ENCODE measurements around the gene KDR. TPM values are rescaled to one million over a fixed set of nuclear protein-coding genes. Genes with fewer than 3 reads are reported as not detected.
A peak's percentile ranks its signal among the peaks of the same experiment; 100 is the strongest.

Gene KDR
- total RNA-seq, 2 donors from 2014 or later: 32.5 to 52.9 TPM

GRCh38 chr4:55086578-55086977, 38.8 kb downstream of the KDR start:
- H3K27me3 ChIP-seq: no peaks in the 10 kb centered on the region
- H3K4me1 ChIP-seq: peaks cover 0 to 4% of the 10 kb centered on the region in 2 donors
- TF ChIP-seq CTCF (IDR thresholded peaks at IDR 0.05): no peak
- H3K9me3 ChIP-seq: no peaks in the 10 kb centered on the region
- DNase-seq (ENCODE audit: low spot score): no peak
- H3K36me3 ChIP-seq: no peaks in the 10 kb centered on the region
- H3K4me3 ChIP-seq: no peak overlapping the region
- H3K27ac ChIP-seq: no peak overlapping the region

DNA sequence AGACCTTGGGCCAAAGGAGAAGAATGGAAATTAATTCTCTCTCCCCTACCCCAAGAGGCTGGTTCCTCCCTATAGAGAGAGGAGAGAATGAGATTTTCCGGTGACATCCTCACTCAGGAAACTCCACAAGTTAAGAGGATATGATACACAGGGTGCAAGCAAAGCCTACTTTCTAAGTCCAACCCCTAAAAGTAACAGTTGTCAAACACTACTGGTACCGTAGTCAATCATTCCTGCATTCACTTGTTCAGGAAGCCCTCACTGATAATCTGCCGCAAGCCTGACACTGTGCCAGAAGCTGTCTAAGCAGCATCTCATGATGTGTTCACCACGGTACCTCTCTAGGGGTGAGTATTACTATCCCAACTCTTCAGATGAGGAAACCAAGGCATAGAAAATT, 41.7 kb downstream of the KDR start:
- Histone ChIP-seq H3K4me1 (peaks cover 0 to 24% of the 10 kb centered on the region in 2 donors), H3K9me3 (no peaks in the 10 kb centered on the region), H3K4me3 (no peak overlapping the region), H3K27ac (no peak overlapping the region), H3K27me3 (no peaks in the 10 kb centered on the region), H3K36me3 (no peaks in the 10 kb centered on the region)
- DNase-seq (ENCODE audit: low spot score): no peak
- TF ChIP-seq CTCF (IDR thresholded peaks at IDR 0.05): no peak

- no peak for DNase-seq (ENCODE audit: low spot score)
- Histone ChIP-seq H3K4me3 (no peak overlapping the region), H3K36me3 (no peaks in the 10 kb centered on the region), H3K27ac (no peak overlapping the region), H3K4me1 (peaks cover 0 to 25% of the 10 kb centered on the region in 2 donors), H3K27me3 (no peaks in the 10 kb centered on the region), H3K9me3 (no peaks in the 10 kb centered on the region)
- TF ChIP-seq CTCF (IDR thresholded peaks at IDR 0.05): no peak
These were observed 42.6 kb downstream of the KDR start for GRCh38 chr4:55082756-55083155.

DNA sequence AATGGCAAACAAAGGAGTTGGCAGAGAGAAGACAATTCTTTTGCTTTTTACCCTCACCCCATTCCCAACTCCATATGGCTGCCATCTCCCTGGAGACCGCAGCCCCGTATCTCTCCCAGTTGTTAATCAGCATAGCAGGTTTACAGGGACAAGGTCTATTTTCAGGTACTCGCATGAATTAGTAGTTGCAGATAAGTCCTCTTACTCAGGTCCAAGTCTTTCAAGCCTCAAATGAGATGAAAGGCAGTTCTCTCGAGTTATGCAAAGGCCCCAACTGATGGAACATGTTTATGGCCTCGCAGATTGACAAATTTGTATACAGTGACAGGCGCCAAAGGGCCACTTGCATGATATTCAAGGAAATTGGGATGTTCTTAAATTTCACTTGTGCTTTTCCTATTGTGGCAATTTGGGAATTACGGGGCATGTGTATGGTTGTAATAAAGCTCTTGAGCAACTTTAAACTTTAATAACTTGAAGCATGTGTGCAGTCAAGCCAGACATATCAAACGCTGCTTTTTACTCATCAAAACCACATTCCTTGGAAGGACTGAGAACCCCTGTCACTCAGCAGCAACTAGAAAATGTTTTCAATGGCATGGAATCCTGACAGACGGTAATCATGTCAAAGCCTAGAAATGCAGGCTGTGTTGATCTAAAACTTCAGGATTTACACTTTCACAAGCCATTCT, 45.1 kb downstream of the KDR start:
- Histone ChIP-seq H3K27ac (peak overlapping the region; percentile 69), H3K4me1 (peaks cover 0 to 23% of the 10 kb centered on the region in 2 donors), H3K36me3 (no peaks in the 10 kb centered on the region), H3K27me3 (no peaks in the 10 kb centered on the region), H3K9me3 (no peaks in the 10 kb centered on the region), H3K4me3 (no peak overlapping the region)
- DNase-seq (ENCODE audit: low spot score): no peak
- TF ChIP-seq CTCF (IDR thresholded peaks at IDR 0.05): no peak

DNA sequence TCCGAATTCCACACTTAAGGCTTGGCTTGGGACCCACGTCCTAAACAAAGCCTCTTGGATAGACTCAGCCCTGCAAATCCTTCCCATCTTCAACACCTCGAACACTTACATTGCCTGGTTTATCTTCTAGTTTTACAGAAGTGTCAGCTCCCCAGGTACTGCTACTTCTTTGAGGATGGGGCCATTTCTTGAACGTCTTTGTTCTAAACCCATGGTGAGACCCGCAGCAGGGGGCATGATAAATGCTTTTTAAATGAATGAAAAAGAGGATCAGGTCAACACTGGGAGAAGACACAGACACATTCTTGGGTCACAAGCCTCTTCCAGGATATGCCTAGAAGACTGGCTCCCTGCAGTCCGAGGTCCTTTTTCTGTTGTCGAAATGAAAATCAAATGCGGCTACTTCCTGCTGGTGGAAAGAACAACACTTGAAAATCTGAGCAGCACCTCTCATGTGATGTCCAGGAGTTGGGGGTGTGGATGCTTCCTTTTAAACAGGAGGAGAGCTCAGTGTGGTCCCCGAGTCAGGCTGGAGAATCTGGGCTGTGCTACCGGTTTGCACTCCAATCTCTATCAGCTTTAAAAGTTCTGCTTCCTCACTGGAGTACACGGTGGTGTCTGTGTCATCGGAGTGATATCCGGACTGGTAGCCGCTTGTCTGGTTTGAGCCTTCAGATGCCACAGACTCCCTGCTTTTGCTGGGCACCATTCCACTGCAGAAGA, 45.8 kb downstream of the KDR start:
- TF ChIP-seq CTCF (IDR thresholded peaks at IDR 0.05): no peak
- Histone ChIP-seq H3K27me3 (no peaks in the 10 kb centered on the region), H3K4me1 (peaks cover 0 to 23% of the 10 kb centered on the region in 2 donors), H3K36me3 (no peaks in the 10 kb centered on the region), H3K27ac (peak overlapping the region; percentile 69), H3K4me3 (peak overlapping the region in 1 of 2 donors; percentile 4), H3K9me3 (no peaks in the 10 kb centered on the region)
- no peak for DNase-seq (ENCODE audit: low spot score)

Measured in right atrium auricular region (tissue), 2 donors.